Upper lobe of right lung (tissue), 1 donor: ENCODE results near the gene ANKRD31. TPM values are rescaled to one million over a fixed set of nuclear protein-coding genes. Genes with fewer than 3 reads are reported as not detected.
A peak's percentile ranks its signal among the peaks of the same experiment; 100 is the strongest.

Source experiments
- ATAC-seq: fragments of 200-7000 bp; cut with Tn5 transposase; one replicate; pipeline ENCODE4 v1.9.1; 2020; ENCODE audit warnings: mild to moderate bottlenecking, moderate library complexity
- DNase-seq: peaks from one replicate; pipeline ENCODE4 v3.0.0-alpha.2; 2020
- H3K27ac ChIP-seq: fragments of 200-600 bp; one replicate; pipeline ENCODE4 v1.8.0; 2022
- H3K27me3 ChIP-seq: fragments of 200-600 bp; one replicate; pipeline ENCODE4 v1.8.0; 2022; ENCODE audit warnings: mild to moderate bottlenecking
- H3K36me3 ChIP-seq: fragments of 200-600 bp; one replicate; pipeline ENCODE4 v1.8.0; 2022
- H3K4me1 ChIP-seq: fragments of 200-600 bp; one replicate; pipeline ENCODE4 v1.8.0; 2022
- H3K4me3 ChIP-seq: fragments of 200-600 bp; one replicate; pipeline ENCODE4 v1.8.0; 2022; ENCODE audit warnings: mild to moderate bottlenecking
- H3K9me3 ChIP-seq: fragments of 200-600 bp; one replicate; pipeline ENCODE4 v1.8.0; 2022
- intact Hi-C: fragments of 100-400 bp; cut with DNase I; formaldehyde crosslinking; loops from one replicate; pipeline ENCODE4 v1.11.0; 2022
- total RNA-seq: library from RNA; stranded (reverse); fragmentation: NEBNext Ultra II Directional; extraction: Animal tissue kit (Norgen Biotek cat#: 25700); gene quantifications from one replicate; pipeline ENCODE4 v1.2.1, GENCODE V29; 2021
- TF ChIP-seq, protein P1 (sequence below): fragments of 200-600 bp; IDR thresholded peaks from one replicate; pipeline ENCODE4 v1.8.0; 2022; ENCODE audit warnings: antibody characterized with exemption
- donor health status: DM: no; HTN: yes; CAD: no; lungs with severe emphysema.

The ANKRD31 gene
- total RNA-seq, 1 donor from 2014 or later = 0.14 TPM

DNA sequence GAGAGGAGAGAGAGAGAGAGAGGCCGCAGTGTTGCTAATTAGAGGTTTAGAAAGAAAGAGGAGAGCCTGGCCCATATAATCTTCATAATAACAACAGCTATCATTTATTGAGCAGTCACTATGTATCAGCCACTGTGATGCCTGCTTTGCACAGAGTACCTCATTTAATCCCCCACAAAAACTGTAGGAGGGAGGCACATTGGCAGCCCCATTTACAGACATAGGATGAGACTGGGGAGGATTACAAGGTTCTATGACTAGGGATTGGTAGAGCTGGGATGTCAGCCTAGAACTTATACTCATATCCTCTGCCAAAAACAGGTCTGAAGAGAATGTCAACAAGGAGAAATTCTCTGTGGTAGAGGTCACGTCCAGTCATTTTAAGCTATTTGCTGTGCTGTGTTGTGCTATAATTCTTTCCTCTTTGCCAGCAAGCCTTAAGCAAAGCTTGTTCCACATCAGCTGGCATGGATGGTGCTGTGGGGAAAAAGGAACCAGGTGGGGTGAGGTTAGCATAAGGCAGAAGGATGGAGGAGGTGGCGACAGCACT lies 177.6 kb downstream of the ANKRD31 start:
- no peaks in the 10 kb centered on the region for H3K27me3 ChIP-seq
- H3K4me1 ChIP-seq = peaks cover 6% of the 10 kb centered on the region
- no peak overlapping the region for H3K4me3 ChIP-seq
- TF ChIP-seq, protein P1, sequence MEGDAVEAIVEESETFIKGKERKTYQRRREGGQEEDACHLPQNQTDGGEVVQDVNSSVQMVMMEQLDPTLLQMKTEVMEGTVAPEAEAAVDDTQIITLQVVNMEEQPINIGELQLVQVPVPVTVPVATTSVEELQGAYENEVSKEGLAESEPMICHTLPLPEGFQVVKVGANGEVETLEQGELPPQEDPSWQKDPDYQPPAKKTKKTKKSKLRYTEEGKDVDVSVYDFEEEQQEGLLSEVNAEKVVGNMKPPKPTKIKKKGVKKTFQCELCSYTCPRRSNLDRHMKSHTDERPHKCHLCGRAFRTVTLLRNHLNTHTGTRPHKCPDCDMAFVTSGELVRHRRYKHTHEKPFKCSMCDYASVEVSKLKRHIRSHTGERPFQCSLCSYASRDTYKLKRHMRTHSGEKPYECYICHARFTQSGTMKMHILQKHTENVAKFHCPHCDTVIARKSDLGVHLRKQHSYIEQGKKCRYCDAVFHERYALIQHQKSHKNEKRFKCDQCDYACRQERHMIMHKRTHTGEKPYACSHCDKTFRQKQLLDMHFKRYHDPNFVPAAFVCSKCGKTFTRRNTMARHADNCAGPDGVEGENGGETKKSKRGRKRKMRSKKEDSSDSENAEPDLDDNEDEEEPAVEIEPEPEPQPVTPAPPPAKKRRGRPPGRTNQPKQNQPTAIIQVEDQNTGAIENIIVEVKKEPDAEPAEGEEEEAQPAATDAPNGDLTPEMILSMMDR = no peak
- H3K27ac ChIP-seq = no peak overlapping the region
- H3K9me3 ChIP-seq = no peaks in the 10 kb centered on the region
- no peak for ATAC-seq
- DNase-seq = no peak
- H3K36me3 ChIP-seq = no peaks in the 10 kb centered on the region
- intact Hi-C loops = no loop called here

DNA sequence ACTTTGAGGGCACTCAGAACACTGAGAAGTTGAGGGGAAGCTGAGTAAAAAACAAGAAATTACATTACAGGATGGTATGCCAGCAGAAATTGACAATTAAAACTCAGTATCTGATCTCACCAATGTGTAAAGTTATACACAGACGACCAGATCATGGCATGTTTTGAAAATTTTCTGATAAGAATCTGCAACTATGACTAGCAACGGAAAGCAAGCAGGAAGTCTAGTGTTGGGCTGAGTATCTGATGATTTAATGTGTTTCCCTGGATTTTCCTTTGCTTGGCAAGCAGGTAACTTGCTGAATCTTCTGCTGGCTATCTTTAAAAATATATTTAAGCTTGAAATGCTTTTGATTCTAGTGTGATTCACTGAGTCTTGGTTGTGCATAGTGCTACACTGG lies 179.1 kb downstream of the ANKRD31 start:
- no peak for ATAC-seq
- TF ChIP-seq, protein P1 = no peak
- intact Hi-C loops = no loop called here
- Histone ChIP-seq H3K36me3 (no peaks in the 10 kb centered on the region), H3K9me3 (no peaks in the 10 kb centered on the region), H3K27ac (no peak overlapping the region), H3K27me3 (no peaks in the 10 kb centered on the region), H3K4me1 (peaks cover 8% of the 10 kb centered on the region), H3K4me3 (no peak overlapping the region)
- no peak for DNase-seq

DNA sequence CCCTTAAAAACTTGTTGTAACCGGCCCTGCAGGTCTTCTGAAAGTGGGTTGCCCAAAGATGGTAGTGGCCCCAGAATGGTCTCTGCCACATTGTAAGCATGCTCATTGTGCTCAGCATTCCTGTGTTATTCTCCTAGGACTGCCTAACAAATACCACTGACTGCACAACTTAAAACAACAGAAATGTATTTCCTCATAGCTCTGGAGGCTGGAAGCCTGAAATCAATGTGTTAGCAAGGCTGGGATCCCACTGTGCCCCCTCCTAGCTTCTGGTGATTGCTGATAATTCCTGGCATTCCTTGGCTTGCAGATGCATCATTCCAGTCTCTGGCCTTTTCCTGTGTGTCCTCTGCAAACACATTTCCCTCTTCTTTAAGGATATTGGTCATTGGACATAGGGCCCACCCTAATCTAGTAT lies 180.9 kb downstream of the ANKRD31 start:
- DNase-seq = no peak
- H3K27ac ChIP-seq = no peak overlapping the region
- intact Hi-C loops = no loop called here
- no peak overlapping the region for H3K4me3 ChIP-seq
- TF ChIP-seq, protein P1 = no peak
- no peak for ATAC-seq
- no peaks in the 10 kb centered on the region for H3K27me3 ChIP-seq
- H3K36me3 ChIP-seq = no peaks in the 10 kb centered on the region
- H3K9me3 ChIP-seq = no peaks in the 10 kb centered on the region
- peaks cover 18% of the 10 kb centered on the region for H3K4me1 ChIP-seq

DNA sequence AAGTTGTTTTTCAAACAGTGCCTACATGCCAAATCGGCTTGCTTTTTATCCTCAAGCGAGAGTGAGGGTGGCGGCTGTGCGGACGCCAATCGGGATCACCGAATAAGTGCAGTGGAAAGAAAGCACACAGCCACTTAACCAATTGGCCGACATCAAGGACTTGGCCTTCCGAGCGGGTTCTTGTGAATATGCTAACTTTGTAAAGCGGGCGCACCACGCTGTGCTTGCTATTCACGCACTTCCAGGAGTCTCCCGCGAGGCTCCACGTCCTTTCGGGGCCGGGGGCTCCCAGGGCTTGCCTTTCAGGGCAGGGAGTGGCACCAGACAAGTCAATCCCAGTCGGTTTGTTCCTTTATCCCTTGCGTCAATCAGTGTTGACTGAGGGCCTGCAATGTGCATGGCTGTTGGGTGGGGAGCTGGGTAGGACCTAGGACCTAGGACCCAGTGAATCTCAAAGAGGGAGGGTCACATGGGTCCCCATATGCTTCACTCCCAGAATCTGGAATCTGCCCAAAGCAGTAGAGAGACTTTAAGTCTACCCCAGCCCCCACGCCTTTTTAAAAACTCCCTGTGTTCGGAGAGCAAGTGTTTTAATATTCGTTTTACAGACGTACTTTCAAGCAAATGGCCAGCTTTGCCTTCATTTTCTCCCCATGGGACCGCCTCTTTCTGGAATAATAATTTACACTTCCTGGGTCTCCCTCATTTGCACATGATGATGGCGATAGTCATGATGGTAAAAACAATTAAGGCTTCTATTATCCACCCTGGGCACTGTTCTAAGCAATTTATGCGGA lies 182.3 kb downstream of the ANKRD31 start:
- intact Hi-C loops = no loop called here
- DNase-seq = peak; percentile 70
- Histone ChIP-seq H3K4me1 (peaks cover 18% of the 10 kb centered on the region), H3K36me3 (no peaks in the 10 kb centered on the region), H3K9me3 (no peaks in the 10 kb centered on the region), H3K27me3 (no peaks in the 10 kb centered on the region), H3K4me3 (peak overlapping the region; percentile 81), H3K27ac (peak overlapping the region; percentile 89)
- peak; percentile 4 for ATAC-seq
- TF ChIP-seq, protein P1 = no peak

DNA sequence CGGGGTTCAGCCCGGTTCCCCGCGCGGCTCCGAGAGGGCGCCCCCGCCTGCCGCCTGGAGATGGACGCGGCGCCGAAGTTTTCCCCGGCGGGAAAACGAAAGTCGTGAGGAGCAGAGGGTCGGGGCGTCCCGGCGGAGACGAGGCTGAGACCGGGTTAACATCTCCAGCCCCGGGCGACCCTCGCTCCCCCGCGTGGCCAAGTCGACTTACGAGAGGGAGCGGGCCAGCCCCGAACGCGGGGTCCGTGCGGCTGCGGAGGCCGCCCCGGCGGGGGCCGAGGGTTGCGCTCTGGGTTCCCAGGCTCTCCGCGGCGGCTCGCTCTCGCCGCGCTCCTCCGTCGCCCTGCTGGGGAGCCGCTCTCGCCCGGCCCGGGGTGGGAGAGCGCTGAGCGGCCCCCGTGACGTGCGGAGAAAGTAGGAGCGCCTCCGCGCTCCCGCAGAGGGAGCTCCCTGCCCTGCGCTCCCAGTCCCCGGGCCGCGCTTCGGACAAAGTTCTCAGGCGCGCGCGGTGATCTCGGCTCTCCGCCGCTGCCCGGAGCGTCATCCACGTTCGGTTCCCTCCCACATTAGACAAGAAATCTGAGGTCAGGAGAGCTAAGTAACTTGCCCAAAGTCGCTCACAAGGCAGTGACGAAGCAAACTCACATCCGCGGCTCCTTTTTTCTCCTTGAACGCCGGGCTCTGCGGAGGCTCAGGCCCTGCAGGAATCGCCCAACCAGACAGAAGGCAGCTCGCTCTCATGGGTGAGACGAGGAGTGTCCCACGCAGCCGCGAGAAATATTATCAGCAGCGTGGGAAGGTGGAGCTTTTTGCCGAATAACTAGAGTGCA lies 183.2 kb downstream of the ANKRD31 start:
- TF ChIP-seq, protein P1 = peak; percentile 10
- DNase-seq = peak; percentile 83
- no peaks in the 10 kb centered on the region for H3K9me3 ChIP-seq
- peak; percentile 74 for ATAC-seq
- H3K36me3 ChIP-seq = no peaks in the 10 kb centered on the region
- peaks cover 18% of the 10 kb centered on the region for H3K4me1 ChIP-seq
- intact Hi-C loops = no loop called here
- no peaks in the 10 kb centered on the region for H3K27me3 ChIP-seq
- peak overlapping the region; percentile 89 for H3K27ac ChIP-seq
- H3K4me3 ChIP-seq = peak overlapping the region; percentile 81
